ENCODE measurements around the gene PIK3AP1. TPM values are rescaled to one million over a fixed set of nuclear protein-coding genes. Genes with fewer than 3 reads are reported as not detected.

The PIK3AP1 gene
- total RNA-seq, 1 experiment from 2014 or later, result 1.7 TPM

- Histone ChIP-seq H3K56ac (ENCODE audit: insufficient read length, low read depth, low read length) (no peak overlapping the region), H4K5ac (ENCODE audit: insufficient read length, low read depth, low read length) (no peak overlapping the region), H4K91ac (ENCODE audit: insufficient read length, low read depth, low read length) (no peak overlapping the region), H3K4ac (ENCODE audit: low read depth, low read length) (no peak overlapping the region), H3K27ac (ENCODE audit: insufficient read length, low read depth, low read length) (no peak overlapping the region), H3T11ph (ENCODE audit: low read length) (no peak overlapping the region), H3K9me3 (ENCODE audit: control insufficient read depth, low read depth, low read length) (no peaks in the 10 kb centered on the region), H4K8ac (replicated peaks; ENCODE audit: insufficient read length, low read depth, low read length) (no peak overlapping the region), H3K4me2 (ENCODE audit: insufficient read depth, insufficient read length, low read length) (no peak overlapping the region), H2BK5ac (ENCODE audit: insufficient read length, low read length) (no peak overlapping the region), H4K20me1 (ENCODE audit: control insufficient read depth, insufficient read depth, insufficient read length) (no peaks in the 10 kb centered on the region), H3K79me2 (ENCODE audit: insufficient read depth, low read length) (no peaks in the 10 kb centered on the region), H3K27me3 (ENCODE audit: insufficient read depth, low read length) (no peaks in the 10 kb centered on the region), H3K23ac (ENCODE audit: insufficient read length, low read depth, low read length) (no peak overlapping the region), H2BK20ac (ENCODE audit: low read depth, low read length, poor library complexity, severe bottlenecking) (no peak overlapping the region), H2BK15ac (ENCODE audit: low read depth, low read length) (no peak overlapping the region), H3K23me2 (ENCODE audit: insufficient read length, low read depth, low read length, poor library complexity, severe bottlenecking) (no peaks in the 10 kb centered on the region), H2AFZ (ENCODE audit: low read length) (no peak overlapping the region), H3K18ac (ENCODE audit: insufficient read length, low read depth, low read length) (no peak overlapping the region), H2BK120ac (ENCODE audit: low read depth, low read length, poor library complexity, severe bottlenecking) (no peak overlapping the region), H3K9ac (ENCODE audit: extremely low read depth, insufficient read length, low read length) (no peak overlapping the region), H3K14ac (ENCODE audit: insufficient read depth, low read length) (no peak overlapping the region), H2AK5ac (ENCODE audit: insufficient read length, low read length) (no peak overlapping the region), H2BK12ac (ENCODE audit: insufficient read length, low read depth, low read length) (no peak overlapping the region), H3K79me1 (ENCODE audit: insufficient read depth, low read depth, low read length, poor library complexity, severe bottlenecking) (no peaks in the 10 kb centered on the region), H3K4me1 (ENCODE audit: insufficient read depth, low read length) (no peaks in the 10 kb centered on the region)
- Mint-ChIP-seq H3K27me3 (ENCODE audit: low read depth) (no peaks in the 10 kb centered on the region), H3K27ac (no peak overlapping the region), H3K9me3 (peaks cover 3 to 5% of the 10 kb centered on the region in 2 experiments; a peak in 4 of 5 replicates), H3K36me3 (ENCODE audit: insufficient read depth in 1 of 3, low read depth in 3 of 3) (peaks cover 3 to 6% (median 5%) of the 10 kb centered on the region in 3 experiments; a peak in 6 of 7 replicates), H3K4me1 (peaks cover 0 to 6% of the 10 kb centered on the region in 2 experiments; a peak in 1 of 4 replicates), H3K4me3 (no peak overlapping the region)
- WGBS (ENCODE audit: extremely low coverage, insufficient read length, low lambda C conversion rate), result no CpG with 5 or more reads among the region's 7 CpGs
- TF ChIP-seq, protein P1, sequence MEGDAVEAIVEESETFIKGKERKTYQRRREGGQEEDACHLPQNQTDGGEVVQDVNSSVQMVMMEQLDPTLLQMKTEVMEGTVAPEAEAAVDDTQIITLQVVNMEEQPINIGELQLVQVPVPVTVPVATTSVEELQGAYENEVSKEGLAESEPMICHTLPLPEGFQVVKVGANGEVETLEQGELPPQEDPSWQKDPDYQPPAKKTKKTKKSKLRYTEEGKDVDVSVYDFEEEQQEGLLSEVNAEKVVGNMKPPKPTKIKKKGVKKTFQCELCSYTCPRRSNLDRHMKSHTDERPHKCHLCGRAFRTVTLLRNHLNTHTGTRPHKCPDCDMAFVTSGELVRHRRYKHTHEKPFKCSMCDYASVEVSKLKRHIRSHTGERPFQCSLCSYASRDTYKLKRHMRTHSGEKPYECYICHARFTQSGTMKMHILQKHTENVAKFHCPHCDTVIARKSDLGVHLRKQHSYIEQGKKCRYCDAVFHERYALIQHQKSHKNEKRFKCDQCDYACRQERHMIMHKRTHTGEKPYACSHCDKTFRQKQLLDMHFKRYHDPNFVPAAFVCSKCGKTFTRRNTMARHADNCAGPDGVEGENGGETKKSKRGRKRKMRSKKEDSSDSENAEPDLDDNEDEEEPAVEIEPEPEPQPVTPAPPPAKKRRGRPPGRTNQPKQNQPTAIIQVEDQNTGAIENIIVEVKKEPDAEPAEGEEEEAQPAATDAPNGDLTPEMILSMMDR (conservative IDR thresholded peaks at IDR 0.05), result no peak
- no peak for DNase-seq
Measured at GRCh38 chr10:96650958-96651357, 69.4 kb downstream of the PIK3AP1 start.

Data from H9 (cell line).